Measurements from ENCODE around the gene TSPEAR.
"Not testable (repeated sequence)": the region's sequence is repeated elsewhere in the genome, so short reads cannot be mapped to it uniquely, and the experiment has no call there.

TSPEAR gene

DNA sequence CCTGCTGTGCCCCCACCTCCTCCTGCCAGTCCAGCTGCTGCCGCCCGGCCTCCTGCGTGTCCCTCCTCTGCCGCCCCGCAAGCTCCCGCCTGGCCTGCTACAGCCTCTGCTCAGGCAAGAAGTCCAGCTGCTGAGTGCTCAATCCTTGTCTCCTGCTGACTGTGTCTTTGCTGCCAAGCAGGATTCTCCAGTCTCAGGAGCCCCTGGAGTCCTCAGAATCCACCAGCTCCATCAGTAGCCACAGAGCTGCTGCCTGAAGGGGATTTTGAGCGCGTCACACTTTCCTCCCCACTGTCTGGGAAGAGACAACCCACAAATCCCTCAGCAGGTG, 64.2 kb downstream of the TSPEAR start:
- DNase-seq = no peak

DNA sequence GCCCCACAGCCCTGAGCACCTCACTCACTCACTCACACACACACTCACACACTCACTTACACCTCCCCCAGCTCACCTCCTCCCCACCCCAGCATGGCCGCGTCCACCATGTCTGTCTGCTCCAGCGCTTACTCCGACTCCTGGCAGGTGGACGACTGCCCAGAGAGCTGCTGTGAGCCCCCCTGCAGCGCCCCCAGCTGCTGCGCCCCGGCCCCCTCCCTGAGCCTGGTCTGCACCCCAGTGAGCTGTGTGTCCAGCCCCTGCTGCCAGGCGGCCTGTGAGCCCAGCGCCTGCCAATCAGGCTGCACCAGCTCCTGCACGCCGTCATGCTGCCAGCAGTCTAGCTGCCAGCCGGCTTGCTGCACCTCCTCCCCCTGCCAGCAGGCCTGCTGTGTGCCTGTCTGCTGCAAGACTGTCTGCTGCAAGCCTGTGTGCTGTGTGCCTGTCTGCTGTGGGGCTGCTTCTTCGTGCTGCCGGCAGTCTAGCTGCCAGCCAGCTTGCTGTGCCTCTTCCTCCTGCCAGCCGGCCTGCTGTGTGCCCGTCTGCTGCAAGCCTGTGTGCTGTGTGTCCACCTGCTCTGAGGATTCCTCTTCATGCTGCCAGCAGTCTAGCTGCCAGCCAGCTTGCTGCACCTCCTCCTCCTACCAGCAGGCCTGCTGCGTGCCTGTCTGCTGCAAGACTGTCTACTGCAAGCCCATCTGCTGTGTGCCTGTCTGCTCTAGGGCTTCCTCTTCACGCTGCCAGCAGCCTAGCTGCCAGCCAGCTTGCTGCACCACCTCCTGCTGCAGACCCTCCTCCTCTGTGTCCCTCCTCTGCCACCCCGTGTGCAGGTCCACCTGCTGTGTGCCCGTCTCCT, 64.8 kb downstream of the TSPEAR start, which contains the start of gene KRTAP10-11:
Gene KRTAP10-11 (plus strand): TSS at position 49 of the 856 bp plus-strand sequence. CDS start 45 bp downstream, at position 94.
- not testable (repeated sequence) for DNase-seq

DNA sequence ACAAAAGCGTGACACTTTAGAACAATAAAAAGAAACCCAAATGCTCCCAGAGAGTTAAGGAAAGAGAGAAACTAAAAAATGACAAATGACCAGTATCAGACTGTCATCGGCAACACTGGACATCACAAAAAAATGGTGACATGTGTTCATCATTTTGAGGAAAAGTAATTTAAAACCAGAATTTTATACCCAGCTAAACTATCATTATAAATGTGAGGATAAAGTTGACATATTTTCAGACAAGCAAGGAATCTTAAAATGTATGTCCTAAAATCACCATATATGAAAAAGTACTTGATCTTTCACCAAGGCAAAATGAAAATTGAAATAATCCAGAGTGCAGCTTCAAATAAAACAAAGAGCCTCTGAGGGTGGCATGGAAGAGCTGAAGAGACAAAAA, 66.5 kb downstream of the TSPEAR start:
- DNase-seq = no peak

DNA sequence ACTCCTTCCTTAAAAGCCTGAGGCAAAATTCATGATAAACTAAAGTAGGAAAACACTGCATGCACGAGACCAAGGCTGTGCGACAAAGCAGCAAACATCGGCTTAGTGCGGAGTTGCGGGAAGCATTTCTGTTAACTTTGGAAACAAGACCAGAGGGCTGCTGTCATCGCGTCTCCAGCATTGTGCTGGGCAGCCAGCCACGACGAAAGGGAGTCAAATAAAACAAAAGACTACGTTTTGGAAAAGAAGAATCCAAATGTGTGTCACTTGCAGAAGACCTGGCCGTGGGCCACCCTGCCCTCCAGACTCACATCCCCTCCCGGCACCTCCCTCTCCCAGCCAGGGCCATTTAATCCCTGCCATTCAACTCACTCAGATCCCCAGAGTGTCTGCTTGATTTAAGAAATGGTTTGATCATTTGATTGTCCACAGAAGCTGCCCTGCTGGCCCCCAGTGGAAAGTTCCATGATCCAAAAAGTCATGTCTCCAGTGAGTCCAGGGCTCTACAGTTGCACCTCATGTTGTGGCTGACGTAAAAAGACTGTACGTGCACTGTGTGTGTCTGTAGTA, 67.5 kb downstream of the TSPEAR start:
- DNase-seq = no peak

DNA sequence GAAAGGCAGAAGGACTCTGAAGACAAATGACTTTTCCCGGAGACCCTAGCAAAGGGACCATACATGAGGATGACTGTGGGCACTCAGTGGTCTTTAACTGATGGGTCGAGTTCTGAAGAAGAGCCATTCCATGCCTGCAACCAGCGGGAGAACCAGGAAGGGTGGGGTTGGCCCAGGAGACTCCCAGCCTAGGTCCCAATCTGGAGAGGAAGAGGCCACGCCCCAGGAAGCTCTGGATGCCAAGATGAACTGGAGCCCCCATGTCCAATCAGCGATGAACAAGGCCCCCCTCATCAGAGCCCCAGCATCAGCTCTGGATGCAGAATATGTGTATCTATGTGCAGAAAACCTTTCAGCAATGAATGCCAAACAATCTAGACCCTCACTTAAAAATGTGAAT, 70.6 kb downstream of the TSPEAR start:
- DNase-seq = no peak

DNA sequence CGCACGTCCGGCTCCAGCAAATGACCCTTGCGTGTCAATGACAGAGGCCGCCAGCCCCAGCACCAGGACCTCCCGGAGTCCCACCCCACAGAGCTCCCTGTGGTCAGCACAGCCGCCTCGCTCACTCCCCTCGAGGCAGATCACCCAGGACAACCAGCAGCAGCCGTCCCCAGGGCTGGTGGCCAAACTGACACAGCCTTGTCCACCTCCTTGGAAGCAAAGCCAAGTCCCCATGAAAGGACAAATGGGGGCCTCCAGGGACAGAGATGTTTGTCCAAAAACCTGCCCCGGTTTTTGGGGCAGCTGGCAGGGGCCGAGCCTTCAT, 72.1 kb downstream of the TSPEAR start:
- DNase-seq = no peak

DNA sequence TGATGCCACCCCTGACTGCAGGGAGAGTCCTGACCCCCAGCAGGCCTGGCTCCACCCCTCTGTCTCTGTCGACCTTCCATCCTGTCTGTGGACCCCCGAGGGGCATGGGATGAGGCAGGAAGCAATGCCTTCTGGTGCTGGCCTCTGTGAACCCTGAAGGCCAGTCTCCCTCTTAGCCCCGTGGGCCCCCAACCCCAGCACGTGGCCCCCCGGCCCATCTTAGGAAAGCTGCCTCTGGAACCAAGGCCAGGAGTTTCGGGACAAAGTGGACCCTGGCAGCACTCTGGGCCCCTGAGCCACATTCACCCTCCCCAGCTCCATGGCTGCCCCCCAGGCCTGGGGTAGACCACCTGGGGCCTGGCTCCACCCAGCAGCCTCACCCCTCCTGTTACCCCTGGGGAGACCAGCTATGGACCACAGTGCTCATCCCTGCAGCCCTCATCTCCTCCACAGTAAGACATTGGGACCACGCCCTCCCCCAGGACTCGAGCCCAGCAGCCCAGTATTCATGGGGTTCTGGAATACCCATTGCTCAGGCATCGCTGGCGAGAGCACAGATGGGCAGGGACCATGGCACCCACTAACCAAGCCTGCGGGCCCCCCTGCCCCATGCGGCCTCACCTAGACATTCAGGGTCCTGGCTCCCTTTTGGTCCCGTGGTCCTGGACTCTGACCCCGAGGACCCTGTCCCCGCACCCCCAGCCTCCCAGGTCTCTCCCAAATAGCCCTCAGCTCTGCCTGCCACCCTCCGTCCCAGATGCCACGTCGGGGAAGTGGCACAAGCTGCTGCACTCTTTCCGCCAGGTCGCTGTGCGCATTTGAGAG, 72.7 kb downstream of the TSPEAR start:
- DNase-seq = not testable (repeated sequence)

DNA sequence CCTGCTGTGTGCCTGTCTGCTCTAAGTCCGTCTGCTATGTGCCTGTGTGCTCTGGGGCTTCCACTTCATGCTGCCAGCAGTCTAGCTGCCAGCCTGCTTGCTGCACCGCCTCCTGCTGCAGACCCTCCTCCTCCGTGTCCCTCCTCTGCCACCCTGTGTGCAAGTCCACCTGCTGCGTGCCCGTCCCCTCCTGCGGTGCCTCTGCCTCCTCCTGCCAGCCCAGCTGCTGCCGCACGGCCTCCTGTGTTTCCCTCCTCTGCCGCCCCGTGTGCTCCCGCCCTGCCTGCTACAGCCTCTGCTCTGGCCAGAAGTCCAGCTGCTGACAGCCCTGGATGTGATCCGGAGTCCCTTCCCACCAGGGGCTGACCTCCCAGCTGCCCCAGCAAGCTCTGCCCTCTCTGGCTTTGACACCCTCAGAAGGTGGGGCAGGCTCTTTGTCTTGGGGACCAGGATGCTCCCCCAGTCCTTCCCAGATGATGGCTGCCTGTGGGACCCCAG, 73.5 kb downstream of the TSPEAR start:
- DNase-seq = not testable (repeated sequence)

DNA sequence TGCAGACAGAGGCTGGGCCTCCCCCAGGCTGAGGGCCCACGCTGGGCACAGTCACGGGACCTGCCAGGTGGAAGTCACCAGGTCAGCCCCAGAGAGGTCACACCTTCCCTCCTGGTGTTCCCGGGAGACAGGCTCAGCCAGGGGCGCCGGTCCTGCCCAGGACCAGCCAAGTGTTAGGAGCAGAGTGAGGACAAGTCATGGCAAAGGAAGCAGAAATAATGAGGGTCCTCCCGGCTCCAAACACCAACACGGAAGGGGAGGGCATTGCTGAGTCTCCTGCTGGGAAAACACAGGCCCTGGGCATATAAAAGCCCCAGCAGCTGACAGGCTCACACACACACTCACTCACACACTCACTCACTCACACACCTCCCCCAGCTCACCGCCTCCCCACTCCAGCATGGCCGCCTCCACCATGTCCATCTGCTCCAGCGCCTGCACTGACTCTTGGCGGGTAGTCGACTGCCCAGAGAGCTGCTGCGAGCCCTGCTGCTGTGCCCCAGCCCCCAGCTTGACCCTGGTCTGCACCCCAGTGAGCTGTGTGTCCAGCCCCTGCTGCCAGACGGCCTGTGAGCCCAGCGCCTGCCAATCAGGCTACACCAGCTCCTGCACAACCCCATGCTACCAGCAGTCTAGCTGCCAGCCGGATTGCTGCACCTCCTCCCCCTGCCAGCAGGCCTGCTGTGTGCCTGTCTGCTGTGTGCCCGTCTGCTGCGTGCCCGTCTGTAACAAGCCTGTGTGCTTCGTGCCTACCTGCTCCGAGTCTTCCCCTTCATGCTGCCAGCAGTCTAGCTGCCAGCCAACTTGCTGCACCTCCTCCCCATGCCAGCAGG, 74.1 kb downstream of the TSPEAR start, which contains the start of gene KRTAP10-10:
Gene KRTAP10-10 (plus strand): TSS at position 339 of the 833 bp plus-strand sequence. CDS start 62 bp downstream, at position 401.
- DNase-seq = no peak

DNA sequence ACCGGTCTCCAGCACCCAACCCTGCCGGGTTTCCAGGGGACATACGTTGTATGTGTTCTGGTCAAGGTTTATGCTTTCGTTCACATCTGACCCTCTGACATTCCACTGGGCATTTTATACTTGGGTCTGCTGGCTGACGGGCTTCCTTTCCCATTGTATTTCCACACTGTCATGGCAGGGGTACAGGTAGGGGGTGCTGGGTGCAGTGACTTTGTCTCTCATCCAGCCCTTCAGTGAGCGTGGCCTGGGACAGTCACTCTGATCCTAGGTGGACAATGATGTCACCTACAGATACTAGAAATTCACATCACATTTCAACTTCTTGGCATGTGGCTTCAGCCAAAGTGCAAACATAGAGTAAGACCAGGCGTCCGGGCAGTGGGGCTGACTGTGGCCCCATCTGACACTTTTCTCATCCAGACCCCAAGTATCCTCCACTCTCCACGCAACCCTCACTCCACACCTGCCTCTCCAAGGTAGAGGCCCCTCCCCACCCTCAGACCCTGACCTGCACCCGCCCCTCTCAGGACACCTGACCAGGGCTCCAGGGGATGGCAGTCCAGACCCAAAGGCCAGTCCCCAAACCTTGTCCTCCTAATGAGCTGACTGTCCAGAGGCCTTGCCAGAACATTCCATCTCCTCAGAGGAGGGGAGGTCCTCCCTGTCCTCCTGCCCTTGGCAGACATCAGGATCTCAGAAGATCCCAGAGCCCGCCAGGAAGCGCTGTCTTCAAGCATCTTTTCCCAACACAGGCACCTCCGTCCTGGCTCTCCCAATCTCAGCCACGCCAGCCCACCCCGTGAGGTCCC, 75.0 kb downstream of the TSPEAR start:
- DNase-seq = no peak

DNA sequence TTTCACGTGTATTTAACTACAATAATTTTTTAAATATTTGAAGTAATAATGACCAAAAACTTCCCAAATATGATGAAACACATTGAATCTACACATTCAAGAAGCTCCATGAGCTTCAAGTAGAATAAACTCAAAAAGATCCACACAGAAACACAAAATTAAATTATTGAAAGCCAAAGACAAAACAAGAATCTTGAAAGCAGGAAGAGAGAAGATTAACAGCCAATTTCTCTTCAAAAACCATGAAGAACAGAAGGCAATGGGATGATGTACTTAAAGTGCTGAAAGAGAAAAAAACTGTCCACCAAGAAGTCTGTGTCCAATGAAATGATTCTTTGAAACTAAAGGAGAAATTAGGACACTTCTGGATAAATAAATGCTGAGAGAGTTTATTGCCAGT, 79.3 kb downstream of the TSPEAR start:
- DNase-seq = no peak

DNA sequence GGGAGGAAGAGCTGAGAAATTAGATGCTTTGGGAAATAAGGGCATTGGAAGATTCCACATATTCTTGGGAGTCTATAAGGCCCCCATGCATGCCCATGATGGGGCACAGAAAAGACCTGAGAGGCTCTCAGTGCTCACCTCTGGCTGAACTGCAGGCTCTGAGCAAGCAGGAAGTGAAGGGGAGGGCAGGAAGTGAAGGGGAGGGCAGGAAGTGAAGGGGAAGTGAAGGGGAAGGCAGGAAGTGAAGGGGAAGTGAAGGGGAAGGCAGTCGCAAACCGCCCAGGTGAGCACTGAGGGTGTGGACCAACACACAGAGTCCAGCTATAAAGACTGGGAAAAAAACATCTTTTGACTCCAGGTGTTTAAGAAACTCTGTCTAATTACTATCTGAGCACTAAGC, 80.9 kb downstream of the TSPEAR start:
- DNase-seq = no peak

DNA sequence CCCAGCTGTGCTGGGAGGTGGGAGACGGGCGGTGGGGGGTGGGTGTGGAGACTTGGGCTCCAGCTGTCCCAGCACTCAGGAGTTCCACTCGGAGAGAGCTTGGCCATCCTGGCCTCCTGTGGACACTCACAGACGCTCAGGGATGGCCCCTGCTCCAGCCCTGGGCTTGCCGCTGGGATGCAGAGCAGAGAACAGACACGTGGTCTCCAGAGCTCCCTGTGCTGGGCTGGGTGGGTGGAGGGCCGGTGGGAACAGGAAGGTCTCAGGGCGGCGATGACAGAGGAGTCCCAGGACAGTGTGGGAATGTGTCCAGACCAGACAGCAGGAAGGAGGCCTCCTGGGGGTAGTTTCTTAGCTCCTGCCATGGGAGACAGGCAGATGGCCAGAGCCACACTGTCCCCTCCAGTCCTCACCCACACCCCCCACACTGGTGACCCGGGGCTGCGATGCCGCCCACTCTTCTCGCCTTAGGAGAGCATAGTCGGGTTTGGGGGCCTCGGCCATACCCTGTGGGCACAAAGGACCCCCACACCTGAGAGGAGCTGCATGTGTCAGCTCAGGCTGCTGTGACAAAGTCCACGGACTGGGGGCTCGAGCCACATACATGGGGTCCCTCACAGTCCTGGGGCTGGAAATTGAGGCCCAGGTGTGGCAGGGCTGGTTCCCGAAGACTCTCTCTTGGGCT, 82.5 kb downstream of the TSPEAR start:
- no peak for DNase-seq

DNA sequence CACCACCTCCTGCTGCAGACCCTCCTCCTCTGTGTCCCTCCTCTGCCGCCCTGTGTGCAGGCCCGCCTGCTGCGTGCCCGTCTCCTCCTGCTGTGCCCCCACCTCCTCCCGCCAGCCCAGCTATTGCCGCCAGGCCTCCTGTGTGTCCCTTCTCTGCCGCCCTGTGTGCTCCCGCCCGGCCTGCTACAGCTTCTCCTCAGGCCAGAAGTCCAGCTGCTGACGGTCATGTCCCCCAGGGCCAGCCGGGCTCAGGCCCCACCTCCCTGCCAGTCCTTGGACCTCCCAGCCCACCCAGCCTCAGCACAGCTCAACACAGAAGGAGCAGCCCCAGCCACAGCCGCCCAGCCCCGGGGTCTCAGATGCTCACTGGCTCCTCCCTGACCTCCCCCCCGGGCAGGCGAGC, 83.5 kb downstream of the TSPEAR start:
- not testable (repeated sequence) for DNase-seq

DNA sequence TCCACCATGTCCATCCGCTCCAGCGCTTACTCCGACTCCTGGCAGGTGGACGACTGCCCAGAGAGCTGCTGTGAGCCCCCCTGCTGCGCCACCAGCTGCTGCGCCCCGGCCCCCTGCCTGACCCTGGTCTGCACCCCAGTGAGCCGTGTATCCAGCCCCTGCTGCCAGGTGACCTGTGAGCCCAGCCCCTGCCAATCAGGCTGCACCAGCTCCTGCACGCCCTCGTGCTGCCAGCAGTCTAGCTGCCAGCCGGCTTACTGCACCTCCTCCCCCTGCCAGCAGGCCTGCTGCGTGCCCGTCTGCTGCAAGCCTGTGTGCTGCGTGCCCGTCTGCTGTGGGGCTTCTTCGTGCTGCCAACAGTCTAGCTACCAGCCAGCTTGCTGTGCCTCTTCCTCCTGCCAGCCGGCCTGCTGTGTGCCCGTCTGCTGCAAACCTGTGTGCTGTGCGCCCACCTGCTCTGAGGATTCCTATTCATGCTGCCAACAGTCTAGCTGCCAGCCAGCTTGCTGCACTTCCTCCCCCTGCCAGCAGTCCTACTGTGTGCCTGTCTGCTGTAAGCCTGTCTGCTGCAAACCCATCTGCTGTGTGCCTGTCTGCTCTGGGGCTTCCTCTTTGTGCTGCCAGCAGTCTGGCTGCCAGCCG, 84.1 kb downstream of the TSPEAR start:
- not testable (repeated sequence) for DNase-seq

DNA sequence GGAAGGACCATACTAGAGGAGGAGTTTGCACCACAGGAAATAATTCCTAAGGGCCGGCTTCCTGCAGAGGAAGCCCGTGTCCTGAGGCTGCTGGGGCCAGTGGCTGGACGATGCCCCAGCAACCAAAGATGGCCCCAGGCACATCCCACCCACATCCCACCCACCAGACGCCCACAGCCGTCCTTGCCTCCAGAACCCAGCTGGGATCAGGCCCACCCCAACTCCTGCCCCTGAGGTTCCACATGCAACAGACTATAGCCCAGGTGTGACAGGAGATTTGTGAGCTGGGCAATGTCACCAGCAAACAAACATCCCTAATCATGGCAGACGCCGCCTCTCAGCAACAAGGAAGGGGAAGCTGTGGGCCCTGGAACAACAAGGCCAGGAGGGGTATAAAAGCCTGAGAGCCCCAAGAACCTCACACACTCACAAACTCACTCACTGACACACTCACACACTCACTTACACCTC, 84.7 kb downstream of the TSPEAR start, which contains the start of gene KRTAP10-9:
Gene KRTAP10-9 (plus strand): TSS at position 421 of the 471 bp plus-strand sequence. CDS start 79 bp downstream, outside the sequence.
- no peak for DNase-seq

DNA sequence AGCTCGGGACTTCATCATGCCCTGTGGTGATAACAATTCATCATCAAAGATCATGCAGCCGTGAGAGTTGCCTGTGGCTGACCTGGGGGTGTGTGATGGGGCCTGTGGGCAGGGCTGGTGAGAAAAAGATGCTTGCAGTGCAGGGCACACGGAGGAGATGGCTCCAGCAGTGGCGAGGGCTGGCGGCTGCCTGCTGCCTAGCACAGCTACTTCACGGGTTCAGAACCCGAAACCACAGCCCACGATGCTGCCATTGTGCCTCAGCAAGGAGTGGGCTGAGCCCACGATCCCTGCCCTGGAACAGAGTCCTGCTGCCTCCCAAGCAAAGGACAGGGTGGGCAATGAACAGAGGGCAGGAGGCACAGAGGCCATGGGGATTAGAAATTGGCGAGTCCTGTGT, 85.1 kb downstream of the TSPEAR start:
- DNase-seq = no peak

DNA sequence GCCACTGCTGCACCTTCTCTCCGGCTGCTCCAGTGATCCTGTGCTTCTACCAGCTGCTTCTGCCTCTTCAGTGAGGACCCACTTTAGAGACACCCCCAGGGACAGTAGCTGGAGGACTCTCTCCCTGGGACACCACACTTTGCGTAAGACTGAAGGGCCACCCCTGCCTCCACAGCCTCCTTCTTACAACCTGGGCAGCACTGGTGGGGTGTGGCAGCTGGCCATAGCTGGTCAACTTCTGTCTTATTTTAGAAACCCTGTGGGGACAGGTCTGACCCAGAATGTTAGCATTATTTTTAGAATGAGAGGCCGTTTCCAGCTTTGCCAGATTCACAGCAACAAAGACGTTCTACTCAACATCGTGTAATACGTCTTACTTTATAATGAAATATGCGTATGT, 85.6 kb downstream of the TSPEAR start:
- DNase-seq = no peak

DNA sequence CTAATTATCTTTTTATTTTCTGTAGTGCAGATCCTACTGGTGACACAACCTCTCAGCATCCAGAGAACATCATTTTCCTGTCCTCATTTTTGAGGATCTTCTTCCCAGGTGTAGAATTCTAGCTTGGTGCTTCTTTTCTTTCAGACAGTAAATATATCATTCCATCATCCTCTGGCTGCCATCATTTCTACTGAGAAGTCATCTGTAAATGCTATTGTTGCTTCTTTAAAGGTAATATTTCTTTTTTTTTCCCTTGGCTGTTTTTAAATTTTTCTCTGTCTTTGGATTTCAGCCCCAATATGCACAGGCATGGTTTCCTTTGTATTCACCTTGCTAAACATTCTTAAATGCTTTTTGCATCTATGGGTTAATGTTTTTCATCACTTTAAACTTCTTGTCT, 87.8 kb downstream of the TSPEAR start:
- no peak for DNase-seq

DNA sequence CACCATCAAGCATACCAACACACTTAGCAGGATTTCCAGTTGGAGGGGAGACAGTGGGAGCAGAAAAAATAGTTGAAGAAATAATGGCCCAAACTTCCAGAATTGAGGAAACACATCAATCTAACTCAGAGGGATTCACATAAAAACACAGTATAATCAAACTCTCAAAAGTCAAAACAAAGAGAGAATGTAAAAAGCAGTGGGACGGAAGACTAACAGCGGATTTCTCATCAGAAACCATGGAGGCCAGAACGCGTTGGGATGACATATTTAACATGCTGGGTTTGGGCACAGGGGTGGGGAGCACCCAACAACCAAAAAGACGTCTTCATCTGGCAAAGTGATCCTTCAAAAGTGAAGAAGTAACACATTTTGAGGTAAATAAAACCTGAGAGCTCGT, 91.5 kb downstream of the TSPEAR start:
- DNase-seq = no peak

Data from suppressor macrophage treated with lipopolysaccharide for 4 hours (primary cell).